SIG-M5 treated with dmso at 0.1 percent for 504 hours (cell line): ENCODE data around the gene HOXD9.

Experiments
- DNase-seq: peaks from one replicate; lab custom pipeline; 2025; ENCODE audit not compliant: unreplicated experiment; lab: John Stamatoyannopoulos, UW

Gene HOXD9

DNA sequence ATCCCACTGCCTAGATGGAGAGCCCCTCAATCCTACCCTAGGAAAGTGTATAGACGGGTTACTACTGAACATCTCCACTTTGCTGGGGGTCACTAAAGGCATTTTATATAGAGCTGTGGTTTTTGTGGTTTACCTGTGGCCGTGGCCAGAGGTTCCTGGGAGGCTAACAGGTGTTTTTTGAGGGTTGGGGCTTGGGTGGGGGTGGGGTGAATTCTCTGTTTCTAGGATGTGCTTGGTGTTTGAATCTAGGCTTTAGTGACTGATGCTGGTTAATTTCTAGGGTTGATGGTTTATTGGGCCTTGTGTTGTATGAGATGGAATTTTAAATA is 14.7 kb downstream of the HOXD9 start:
- no peak for DNase-seq

DNA sequence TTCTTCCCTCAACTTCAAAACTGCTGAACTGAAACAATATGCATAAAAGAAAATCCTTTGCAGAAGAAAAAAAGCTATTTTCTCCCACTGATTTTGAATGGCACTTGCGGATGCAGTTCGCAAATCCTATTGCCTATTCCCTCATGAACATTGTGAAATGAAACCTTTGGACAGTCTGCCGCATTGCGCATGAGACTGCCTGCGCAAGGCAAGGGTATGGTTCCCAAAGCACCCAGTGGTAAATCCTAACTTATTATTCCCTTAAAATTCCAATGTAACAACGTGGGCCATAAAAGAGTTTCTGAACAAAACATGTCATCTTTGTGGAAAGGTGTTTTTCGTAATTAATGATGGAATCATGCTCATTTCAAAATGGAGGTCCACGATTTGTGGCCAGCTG is 15.4 kb downstream of the HOXD9 start:
- DNase-seq, result no peak

DNA sequence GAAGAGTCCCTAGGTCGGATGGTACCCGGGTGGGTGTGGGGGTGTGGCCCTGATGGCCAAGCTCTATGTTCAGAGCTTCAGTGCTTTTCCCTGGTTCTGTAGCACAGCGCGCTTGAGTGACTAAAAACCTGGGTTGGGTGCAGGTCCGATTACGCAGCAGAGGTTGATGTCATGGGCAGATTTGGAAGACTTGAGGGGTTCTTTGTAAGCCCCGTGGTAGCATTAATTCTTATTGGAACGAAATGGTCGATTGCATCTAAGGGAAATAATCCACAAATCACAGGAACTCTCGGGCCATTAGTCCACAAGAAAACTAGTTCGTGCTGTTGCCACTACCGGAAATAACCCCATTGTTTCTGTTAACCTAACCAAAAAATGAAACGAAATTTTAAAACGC is 16.0 kb downstream of the HOXD9 start:
- no peak for DNase-seq

DNA sequence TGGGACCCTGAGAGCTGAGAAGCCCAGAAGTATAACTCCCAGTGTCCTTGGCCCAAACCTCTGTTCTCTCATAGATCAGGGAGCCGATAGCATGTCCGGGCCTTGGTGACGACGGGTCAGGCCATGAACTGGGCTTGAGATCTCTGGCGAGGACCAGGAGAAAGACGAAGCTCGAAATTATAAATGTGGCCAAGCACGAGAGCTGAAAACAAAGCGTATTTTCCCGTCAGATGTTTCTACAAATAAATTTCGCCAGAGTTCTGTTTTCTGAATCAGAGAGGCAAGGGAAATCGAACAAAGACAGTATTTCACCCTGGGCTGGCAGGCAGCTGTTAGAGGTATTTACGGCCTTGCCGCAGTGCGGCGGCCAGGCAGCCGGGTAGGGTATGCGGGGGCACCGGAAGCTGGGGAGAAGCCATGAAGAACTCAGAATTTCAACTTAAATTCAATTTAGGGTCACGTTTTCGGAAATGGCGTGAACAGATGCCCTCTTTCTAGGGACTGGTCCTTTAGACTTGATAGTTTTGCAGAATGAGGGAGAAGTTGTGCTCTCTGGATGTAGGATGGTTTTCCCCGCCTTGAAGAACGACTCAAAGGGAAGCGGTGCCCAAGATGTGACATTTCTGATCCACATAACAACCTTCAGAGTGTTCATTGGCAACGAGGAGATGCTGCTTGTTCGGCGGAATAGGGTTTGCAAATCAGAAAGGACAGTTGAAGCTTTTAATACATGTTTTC is 16.6 kb downstream of the HOXD9 start:
- DNase-seq, result no peak

DNA sequence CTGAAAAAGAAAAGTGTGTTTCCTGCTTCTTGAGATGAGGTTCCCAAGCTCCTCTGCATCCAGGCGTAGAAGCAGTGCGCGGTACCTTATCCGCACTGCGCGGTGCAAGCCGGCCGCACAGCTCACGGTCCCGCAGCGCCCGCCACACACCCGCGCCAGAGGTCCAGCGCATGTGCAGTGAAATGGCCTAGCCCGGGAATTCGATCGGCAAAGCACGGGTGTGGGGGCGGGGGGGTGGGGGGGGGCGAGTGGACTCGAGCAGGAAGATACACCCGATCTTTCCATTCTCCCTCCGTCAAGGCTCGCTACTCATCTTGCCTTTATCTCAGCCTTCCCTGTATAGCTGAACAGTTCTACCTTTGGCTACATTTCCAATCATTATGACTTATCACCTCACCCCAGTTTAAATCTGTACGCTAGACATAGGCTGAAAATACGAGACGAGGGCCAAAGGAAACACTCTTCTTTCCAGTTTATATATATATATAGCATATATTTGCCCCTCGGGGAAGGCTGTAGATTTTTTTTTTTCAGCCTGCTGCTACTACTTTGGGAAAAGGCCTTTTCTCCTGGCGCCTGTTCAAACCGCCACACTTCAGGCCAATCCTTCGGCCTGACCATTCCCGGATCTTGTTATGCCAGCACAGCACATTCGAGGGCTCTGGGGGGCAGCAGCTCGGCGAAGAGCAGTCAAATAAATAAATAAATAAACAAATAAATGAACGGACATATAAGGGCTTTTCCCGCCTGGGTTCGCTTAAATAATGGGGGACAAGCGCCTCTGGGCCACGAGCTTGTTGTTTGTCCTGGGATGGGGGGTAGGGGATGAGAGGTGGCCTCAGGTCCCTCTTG is 17.4 kb downstream of the HOXD9 start:
- DNase-seq, result no peak

DNA sequence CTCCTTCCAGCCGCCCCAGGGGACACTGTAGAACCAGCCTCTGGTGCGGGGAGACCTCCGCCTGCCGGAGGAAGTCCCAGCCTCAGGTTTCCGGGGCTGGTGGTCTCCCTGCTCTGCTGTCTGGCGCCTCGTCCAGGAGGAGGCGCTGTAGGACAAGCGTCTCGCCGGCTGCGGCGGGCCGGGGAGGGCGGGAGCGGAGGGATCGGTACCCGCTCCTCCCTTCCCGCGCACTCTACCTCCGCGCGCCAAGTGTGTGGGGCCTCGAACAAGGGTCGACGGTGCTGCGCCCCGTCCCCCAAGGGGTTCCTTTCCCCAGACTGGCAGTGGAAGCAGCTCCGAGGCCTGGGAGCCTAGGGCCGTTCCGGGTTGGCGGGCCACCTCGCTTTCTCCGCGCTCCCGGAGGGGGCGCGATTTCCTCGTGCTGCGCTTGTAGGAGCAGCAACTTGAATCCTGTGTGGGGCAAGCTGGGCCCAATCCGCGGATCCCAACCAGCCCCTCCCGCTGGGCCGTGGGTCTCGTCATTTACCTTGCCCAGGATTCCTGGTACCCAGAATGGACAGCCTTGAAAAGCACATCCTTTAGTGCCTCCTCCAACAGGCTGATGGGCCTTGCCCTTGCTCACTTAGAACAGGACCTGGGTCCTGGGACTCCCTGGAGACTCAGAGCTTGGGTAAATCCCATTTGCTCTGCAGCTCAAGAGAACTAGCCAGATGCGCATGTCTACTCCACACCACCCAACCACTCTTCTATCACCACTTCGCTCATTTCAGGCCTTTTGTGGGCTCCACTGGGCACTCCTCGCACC is 18.2 kb downstream of the HOXD9 start:
- peak; percentile 39 for DNase-seq

DNA sequence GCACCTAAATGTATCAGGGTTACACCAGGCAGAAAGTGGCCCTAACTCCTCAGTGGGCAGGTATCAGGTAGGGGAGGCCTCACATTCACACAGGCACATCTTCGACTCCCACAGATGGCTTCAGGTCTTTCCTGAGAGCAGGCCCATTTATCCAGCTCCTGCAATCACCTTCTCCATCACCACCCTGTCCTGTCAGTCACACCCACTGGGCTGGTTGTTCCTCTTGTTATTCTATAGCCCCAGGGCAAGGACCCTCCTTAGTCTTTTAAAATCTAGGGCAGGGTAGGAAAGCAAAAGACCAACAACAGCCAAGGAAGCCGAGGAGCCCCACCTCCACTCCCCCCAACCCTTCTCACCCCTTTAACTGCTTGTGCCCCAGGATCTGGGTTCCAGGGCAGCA is 19.8 kb downstream of the HOXD9 start:
- DNase-seq, result no peak

DNA sequence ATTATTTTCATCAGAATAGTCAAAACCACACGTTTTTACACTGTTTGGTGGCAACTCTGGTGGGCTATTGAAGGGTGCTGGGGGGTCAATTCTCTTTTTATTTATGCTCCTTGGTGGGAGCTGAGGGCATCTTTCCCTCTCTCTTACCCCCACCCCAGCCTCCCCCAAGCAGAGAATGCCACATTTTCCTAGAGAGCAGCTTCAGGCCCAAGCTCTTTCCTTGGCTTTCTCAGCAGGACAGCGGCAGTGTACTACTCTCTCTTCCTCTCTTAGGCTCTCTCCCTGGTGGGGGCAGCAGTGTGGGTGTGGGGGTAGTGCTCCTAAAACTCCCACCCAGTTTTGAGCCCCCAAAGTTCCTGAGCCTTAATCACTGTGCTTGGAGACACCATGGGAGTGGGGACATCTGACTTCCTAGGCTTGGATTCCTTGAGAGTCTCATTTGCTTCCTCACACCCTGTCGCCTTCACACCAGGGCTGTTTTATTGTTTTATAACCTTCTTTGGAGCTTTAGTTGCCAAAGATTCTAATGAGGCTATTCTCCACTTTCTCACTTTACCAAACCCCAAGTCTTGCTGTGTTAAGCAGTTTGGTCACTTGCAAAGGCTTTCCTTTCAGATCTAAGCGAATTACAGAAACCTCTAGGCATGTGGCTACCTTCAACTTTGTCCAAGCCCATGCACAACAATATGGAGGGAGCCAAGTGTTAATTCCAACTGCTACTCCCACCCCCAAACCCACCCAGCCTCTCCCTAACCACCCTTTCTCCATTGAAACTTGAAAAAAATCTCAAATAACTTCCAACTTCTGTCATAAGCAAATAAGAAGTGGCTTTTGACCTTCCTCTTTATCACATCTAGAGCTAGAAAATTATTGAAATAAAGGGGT is 22.8 kb downstream of the HOXD9 start:
- no peak for DNase-seq

DNA sequence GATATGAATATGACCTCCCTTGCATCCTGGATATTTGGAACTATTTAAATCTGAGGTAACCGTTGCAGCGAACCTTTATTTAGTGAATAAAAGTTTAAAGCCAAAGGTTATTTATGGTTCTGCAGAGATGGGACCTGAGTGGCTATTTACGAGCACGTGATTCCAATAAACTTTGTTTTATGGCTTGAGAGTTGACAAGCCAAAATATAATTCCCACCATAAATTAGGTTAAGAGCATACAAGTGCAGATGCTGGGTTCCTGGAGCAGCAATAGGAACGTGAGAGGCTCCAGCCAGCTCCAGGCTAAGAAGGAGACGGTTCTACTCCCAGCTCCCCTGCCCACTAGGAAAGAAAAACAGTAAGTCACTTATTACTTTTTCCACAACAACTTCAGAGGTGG is 23.6 kb downstream of the HOXD9 start:
- no peak for DNase-seq

DNA sequence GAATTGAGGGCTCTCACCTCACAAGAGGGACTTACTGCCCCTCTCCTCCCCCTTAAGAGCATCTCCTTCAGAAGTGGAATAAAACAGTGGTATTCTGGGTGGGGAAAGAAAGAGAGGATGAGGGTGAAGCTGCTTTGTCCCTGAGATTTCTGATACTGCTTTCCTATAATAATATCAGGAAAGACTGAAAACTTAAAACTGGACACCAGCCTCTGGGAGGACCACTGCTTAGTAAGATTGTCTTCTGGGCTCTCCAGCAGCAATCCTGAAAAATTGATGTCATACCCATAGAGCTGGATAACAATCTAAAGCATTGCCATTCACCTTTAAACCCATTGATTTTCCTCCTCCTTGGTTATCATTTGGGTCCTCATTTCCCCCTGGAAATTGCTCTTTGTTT is 24.1 kb downstream of the HOXD9 start:
- no peak for DNase-seq

DNA sequence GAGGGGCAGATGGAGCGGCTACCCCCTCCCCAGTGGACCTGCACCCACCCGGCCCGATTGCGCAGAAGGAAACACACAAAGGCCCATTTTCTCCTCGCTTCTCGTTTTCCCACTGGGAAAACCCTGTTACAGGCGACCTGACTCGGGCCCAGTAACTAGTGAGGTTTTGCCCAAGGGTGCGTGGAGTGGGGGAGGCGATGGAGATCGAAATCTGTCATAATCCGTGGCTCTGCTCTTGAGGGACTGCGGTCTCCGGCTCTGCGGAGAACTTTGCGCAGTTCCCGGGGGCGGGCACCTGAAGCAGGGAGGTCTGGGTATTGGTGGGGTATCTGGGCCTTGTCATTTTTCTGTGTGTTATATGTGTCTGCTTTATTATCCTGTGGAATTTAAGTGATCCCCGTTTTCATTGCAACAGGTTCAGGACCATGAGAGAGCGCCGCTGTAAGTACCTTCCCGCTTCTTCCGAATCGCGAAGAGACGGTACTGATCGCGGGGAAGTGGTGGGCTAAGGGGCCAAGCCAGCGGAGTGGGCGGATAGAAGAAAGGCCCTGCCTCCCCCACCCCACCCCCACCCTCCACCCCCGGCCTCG is 24.8 kb downstream of the HOXD9 start:
- DNase-seq, result no peak

DNA sequence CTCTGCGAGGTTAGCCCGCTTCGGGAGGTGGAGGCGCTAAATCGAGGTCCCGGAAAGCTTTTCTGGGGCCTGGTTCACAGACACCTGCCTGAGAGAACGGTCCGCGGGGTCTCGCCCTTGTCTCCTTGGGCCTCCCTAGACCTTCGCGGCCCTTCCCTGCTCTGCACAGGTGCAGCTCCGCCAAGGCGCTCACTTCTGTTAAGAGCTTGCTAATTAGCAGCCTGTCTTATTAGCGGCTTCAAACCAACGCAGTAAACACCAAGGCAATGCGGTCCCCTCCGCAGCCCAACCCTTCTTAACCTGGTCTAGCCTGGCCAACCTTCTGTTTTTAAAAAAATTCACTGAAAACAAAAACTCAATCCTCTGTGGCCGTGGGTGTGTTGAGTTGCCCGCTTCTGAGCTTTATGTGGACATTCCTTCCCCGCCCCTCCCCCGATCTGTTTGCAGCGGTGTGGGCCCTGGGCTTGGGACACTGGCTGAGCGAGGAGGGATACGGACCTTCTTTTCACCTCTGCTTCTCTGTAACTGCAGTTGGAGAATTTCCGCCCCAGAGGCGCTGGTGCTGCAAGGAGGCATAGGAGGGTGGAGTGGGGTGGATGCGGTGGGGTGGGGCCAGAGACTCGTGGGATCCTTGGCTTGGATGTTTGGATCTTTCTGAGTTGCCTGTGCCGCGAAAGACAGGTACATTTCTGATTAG is 25.4 kb downstream of the HOXD9 start:
- no peak for DNase-seq

DNA sequence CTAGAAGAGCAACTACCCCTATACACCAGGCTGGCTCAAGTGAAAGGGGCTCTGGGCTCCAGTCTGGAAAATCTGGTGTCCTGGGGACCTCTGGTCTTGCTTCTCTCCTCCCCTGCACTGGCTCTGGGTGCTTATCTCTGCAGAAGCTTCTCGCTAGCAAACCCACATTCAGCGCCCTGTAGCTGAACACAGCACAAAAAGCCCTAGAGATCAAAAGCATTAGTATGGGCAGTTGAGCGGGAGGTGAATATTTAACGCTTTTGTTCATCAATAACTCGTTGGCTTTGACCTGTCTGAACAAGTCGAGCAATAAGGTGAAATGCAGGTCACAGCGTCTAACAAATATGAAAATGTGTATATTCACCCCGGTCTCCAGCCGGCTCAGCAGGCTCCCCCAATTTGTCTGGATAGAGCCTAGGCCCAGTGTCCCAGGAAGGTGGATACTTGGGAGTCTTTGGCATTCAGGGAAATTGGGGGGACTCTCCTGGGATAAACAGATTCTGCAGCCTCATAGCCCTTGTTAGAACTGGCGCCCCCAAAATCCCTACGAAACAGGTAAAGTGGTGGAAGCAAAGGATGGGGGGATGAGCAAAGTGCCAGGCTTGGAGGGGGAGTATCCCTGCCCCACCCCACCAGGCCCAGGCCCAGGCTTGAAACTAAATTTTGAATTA is 26.4 kb downstream of the HOXD9 start:
- no peak for DNase-seq

DNA sequence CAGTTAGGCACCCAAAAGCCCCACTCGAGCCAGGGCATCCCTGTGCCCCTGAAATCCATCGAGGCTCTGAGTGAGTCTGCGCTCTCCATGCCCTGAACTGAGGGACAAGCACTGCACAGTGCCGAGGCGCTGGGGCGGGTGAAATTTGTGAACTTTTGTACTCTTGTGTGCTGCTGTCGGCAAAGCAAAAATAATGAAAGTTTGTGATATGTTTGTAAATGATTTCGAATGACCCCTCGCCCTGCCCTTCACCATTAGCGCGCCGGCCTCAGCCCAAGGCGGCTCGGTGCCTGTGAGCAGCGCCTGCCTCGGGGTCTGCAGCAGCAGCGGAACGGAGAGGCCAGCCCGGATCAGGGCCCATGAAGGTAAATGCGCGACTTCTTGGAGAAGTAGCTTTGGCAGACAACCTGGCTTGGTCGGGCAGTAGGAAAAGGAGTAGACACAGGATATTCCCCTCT is 27.0 kb downstream of the HOXD9 start:
- DNase-seq, result no peak

DNA sequence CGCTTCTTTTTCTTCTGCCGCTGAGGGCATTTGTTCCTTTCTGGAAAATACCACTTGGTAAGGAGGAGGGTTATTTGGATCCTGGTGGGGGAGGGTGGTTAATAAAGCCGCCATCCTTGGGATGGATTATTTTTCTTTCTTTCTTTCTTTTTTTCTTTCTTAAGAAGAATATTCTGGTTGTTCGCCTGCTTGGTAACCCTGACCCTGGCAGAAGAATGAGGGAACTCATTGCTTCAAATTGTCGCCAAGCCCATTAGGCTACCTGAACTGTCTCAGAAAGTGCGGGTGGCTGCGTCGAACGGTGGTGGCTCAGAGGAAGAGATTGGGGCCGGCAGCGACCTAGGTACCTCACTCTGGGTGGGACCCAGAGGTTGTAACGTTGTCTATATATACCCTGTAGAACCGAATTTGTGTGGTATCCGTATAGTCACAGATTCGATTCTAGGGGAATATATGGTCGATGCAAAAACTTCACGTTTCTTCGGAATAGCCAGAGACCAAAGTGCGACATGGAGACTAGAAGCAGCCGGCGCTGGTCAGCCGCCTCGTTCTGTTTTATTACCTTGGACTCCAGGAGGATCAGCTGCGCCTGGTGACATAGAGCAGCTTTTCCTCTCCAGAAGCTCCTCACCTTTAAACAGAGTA is 27.5 kb downstream of the HOXD9 start:
- no peak for DNase-seq

DNA sequence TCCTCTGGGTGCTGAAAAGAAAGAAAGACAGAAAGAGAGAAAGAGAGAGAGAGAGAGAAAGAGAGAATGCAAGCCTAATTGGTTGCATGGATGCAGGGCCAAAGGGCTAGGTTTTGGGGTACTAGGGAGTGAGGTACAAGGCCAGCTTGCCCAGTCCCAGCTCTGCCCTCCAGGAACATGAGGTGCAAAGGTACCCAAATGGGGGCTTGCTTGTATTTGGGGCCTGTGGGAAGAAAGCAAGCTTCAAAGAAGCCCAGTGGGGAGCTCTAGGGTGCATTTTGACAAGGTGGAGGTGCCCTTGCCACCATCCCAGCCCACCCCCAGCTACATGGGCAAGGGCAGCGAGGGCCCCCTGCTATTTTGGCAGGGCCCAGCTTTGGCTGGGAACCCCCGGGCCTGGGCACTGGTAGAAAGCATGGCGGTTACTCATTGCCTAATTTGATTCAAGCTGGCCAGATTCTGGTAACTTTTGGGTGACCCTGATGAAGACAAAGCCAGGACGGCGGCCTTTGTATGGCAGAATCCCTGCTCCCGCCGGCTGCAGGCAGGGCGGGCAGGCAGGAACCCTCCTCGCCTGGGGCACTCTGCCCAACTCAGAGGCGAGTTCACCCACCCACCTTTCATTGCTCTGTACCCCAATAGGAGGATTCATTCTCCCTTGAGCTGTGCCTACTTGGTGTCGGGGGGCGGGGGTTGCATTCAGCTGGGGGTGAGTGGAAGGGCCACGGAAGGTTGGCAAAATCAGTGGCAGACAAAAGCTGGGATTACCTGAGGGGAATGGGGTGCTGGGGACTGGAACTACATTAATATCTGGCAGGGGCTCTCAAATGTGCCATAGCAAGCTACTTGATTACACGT is 28.3 kb downstream of the HOXD9 start:
- DNase-seq, result no peak

DNA sequence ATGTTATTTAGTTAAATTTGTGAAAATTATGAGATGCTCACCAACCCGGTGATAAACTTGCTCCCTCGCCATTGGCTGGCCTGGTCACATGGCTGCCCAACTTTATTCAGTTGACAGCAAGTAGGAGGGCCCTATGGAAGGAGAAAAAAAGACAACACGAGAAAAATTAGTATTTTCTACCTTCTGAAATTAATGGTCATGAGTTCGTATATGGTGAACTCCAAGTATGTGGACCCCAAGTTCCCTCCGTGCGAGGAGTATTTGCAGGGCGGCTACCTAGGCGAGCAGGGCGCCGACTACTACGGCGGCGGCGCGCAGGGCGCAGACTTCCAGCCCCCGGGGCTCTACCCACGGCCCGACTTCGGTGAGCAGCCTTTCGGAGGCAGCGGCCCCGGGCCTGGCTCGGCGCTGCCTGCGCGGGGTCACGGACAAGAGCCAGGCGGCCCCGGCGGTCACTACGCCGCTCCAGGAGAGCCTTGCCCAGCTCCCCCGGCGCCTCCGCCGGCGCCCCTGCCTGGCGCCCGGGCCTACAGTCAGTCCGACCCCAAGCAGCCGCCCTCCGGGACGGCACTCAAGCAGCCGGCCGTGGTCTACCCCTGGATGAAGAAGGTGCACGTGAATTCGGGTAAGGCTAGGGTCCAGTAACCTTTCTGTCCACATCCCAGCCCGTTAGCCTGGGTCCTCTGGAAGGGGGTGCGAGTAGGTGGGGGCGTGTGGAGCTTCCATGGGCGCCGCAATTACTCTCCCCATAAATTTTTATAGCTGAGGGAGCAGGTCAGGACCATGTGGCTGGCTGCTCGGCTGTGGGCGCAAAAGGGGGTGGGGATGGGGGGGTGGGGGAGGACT is 29.1 kb downstream of the HOXD9 start, which contains the start of gene HOXD4:
TSS of gene HOXD4 (plus strand) at position 109 of the 846 bp plus-strand sequence. CDS start at position 193, 84 bp downstream.
- no peak for DNase-seq
